Fibroblast of the conjunctiva (primary cell): ENCODE measurements around the gene ANGPTL5.
"Not testable (repeated sequence)": the region's sequence is repeated elsewhere in the genome, so short reads cannot be mapped to it uniquely, and the experiment has no call there.

Source experiments
- DNase-seq: peaks from one replicate; pipeline ENCODE4 v3.0.0-alpha.2; 2010; ENCODE audit warnings: low read depth

The ANGPTL5 gene

GRCh38 chr11:101885631-101886030, 30.7 kb downstream of the ANGPTL5 start:
- DNase-seq, result no peak

DNA sequence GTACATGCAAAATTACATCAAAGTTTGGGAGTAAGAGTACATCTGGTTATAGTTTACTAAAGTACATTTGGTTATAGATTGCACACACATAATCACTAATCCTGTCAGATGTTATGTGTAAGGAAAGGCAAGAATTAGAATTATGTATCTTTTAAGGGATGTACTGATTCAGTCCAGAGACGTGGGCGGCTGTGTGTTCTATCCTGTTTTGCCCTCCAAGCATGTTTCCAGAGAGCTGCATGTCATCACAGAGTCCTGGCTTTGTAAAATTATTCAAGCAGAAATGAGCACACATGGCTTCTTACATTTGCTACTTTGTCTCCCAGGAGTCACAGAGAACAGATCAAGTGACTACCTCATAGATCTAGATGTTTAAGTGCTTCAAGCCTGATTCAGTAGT, 34.7 kb downstream of the ANGPTL5 start:
- no peak for DNase-seq

- DNase-seq, result peak; percentile 36
These were observed 36.1 kb downstream of the ANGPTL5 start for GRCh38 chr11:101880222-101880621.

GRCh38 chr11:101872171-101872882, 44.0 kb downstream of the ANGPTL5 start:
- no peak for DNase-seq

- DNase-seq, result peak; percentile 46
These were observed 45.8 kb downstream of the ANGPTL5 start for GRCh38 chr11:101870510-101870909.

DNA sequence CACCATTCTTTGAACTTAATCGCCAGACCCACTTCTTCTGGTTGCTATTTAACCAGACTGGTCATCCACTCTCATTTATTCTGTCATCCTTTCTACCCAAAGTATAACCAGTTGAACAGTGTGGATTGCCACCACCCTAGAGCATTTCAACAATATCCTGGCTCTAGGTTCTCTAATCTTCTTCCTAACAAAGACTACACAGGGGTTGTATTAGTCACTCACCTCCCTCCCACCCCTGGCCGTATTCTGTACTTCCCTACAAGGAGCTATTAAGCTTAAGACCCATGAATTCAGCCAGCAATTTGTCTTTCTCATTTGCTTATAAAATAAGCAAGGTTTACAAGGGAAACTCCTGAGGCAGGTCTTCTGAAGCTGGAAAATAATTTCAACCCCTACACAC, 48.4 kb downstream of the ANGPTL5 start:
- DNase-seq, result no peak

GRCh38 chr11:101866619-101867491, 49.5 kb downstream of the ANGPTL5 start:
- DNase-seq, result no peak

DNA sequence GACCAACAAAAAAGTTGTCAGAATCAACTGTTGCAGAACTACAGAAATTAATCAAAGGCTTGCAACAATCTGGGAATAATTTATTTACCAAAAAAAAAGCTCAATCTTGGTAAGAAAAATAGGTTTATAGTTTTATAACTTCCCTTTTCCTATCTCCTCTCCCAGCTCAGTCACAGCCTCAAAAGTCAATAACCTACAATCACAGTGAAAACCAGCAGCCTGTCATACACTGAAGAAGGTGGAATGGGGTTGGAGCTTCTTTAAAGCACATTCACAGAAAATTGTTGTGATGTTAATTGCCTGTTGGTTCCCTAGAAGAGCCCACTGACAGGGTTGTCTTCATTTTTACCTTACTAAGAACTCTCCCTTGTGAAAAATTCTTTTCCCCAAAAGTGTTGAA, 52.2 kb downstream of the ANGPTL5 start:
- DNase-seq, result no peak

GRCh38 chr11:101863361-101863760, 53.0 kb downstream of the ANGPTL5 start:
- DNase-seq, result no peak

GRCh38 chr11:101862391-101863233, 53.7 kb downstream of the ANGPTL5 start:
- peak; percentile 88 for DNase-seq

GRCh38 chr11:101860696-101861427, 55.5 kb downstream of the ANGPTL5 start:
- DNase-seq, result peak; percentile 79

DNA sequence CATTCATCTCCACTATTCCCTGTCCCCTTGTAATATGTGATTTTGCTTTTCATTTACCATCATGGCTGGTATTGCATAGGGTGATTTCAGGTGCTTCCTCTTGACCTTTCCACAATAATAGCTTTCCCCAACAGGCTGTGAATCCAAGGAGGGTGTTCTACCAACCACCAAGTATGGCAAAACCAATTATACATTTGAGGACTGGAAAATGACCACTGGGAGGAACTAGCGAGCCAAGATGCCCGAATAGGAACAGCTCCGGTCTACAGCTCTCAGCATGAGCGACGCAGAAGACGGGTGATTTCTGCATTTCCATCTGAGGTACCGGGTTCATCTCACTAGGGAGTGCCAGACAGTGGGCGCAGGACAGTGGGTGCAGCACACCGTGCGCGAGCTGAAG, 64.1 kb downstream of the ANGPTL5 start:
- DNase-seq, result not testable (repeated sequence)

GRCh38 chr11:101848262-101848661, 68.1 kb downstream of the ANGPTL5 start:
- DNase-seq, result no peak

GRCh38 chr11:101844608-101845007, 71.7 kb downstream of the ANGPTL5 start:
- DNase-seq, result no peak

DNA sequence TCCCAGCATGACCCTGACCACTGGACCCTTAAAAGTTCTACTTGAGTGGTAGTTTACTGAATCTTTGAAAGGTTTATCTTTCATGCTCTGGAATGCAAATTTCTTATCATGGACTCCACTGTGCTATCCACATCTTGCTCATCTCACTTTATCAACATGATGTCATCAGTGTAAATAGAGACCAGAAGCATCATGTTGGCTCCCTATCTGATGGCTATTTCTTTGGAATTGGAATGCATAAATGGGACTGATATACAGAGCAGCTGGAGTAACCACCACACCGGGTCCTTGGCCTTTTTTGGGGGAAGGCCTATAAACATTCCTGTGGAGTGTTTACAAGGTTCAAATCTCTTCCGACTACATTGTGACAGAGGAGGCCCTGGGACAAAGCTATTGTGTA, 75.6 kb downstream of the ANGPTL5 start:
- no peak for DNase-seq
